ENCODE results near the gene IDUA. TPM values are rescaled to one million over a fixed set of nuclear protein-coding genes. Genes with fewer than 3 reads are reported as not detected.
"Not testable (repeated sequence)": the region's sequence is repeated elsewhere in the genome, so short reads cannot be mapped to it uniquely, and the experiment has no call there.

IDUA gene
- total RNA-seq, 2 donors from 2014 or later: 8.5 to 23.3 TPM

DNA sequence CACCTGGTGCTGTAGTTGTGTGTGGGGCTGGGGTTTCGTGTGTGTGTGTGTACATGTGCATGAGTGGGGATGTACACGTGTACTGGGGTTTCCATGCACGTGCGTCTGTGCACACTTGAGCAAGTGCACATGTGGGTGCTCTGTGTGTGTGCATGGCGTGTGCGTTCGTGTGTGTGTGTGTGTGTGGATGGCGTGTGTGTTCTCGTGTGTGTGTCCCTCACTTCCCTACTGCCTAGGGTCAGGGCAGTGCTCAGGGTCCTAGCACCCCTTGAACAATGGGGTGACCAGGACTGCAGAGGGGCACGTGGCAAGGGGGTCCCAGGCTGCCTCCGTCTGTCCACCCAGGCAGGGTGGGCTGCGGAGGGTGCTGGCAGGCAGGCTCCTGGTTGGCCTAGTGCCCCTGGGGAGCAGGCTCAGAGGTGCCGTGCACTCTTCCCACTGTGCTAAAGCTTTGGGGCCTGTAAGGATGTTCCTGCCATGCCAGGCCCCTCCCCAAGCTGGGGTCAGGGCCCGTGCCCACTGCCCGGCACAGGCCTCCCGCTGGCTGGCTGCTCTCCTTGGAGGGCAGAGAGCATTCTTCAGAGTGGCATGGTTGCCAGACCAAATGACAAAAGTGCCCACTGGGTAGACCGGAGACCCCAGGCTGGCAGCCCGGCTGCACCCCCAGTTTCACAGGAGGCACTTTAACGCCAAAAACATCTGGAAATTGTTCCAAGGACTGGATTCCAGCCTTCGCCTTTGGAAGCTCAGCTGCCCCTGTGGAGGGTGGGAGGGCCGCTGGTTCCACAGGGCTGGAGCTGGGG lies 53.7 kb downstream of the IDUA start:
- no peak for ATAC-seq
- no peaks in the 10 kb centered on the region for H3K9me3 Mint-ChIP-seq
- DNase-seq (ENCODE audit: low spot score in 2 of 2): no peak
- no peak overlapping the region for H3K27ac Mint-ChIP-seq
- no peaks in the 10 kb centered on the region for H3K36me3 Mint-ChIP-seq

DNA sequence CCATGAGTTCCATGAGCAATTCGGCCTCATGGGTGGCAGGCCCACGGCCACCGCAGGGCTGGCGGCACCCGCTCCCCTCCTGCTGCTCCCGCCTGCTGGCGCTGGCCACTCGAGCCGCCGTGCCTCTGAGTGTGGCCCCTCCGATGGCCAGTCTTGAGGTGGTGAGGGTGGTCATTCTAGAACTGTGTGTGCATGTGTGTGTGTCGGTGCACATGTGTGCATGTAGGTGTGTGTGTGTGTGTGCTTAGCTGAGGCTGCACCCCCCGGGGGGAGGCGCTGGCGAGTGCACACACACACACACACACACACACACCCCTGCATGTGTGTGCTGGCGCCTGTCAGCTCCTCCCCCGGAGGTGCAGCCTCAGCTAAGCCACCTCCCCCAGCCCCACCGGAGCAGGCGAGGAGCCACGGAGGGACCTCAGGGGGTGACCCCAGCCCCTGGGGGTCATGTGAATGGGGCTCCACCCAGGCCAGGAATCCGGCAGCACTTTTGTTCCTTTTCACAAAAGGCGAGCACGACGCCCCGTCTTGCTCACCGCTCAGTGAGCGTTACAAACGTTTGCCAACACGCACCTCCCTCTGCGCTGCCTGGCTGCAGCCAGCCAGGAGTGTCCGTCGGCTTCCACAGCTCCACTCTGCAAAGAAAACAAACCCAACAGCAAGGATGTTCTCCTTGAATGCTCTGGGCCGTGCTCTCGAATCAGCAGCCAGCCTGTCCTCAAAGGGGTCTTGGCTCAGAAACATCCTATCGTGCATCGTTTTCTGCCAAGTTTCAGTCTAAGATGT lies 54.5 kb downstream of the IDUA start:
- no peak for DNase-seq (ENCODE audit: low spot score in 2 of 2)
- no peak overlapping the region for H3K27ac Mint-ChIP-seq
- ATAC-seq: peak in 1 of 2 donors; percentile 12
- no peaks in the 10 kb centered on the region for H3K9me3 Mint-ChIP-seq
- H3K36me3 Mint-ChIP-seq: no peaks in the 10 kb centered on the region

DNA sequence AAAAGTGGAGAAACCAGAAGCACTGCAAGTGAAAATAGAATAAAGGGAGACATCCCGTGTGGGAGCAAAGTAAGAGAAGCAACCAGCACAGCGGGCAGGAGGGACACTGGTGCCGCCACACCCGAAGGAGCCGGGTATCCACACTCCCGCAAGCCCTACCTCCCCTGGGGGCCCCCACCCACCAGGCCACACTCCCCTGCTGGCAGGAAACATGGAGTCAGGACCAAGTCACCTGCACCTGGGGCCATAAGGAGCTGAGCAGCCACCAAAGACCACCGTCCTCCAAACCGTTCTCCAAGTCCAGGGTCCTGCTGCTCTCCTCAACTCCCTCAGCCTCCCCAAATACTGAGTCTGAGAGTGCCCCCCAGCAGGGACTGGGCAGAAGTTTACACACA lies 55.1 kb downstream of the IDUA start:
- H3K27ac Mint-ChIP-seq: no peak overlapping the region
- H3K36me3 Mint-ChIP-seq: peaks cover 0 to 4% of the 10 kb centered on the region in 2 donors
- DNase-seq (ENCODE audit: low spot score in 2 of 2) (no peak), ATAC-seq (no peak)
- no peaks in the 10 kb centered on the region for H3K9me3 Mint-ChIP-seq

- peaks cover 0 to 6% of the 10 kb centered on the region in 2 donors for H3K36me3 Mint-ChIP-seq
- DNase-seq (ENCODE audit: low spot score in 2 of 2) (no peak), ATAC-seq (no peak)
- H3K9me3 Mint-ChIP-seq: no peaks in the 10 kb centered on the region
- H3K27ac Mint-ChIP-seq: no peak overlapping the region
Observed at GRCh38 chr4:1042352-1043055, 55.7 kb downstream of the IDUA start.

- Mint-ChIP-seq H3K9me3 (no peaks in the 10 kb centered on the region), H3K27ac (no peak overlapping the region), H3K36me3 (peaks cover 0 to 6% of the 10 kb centered on the region in 2 donors)
- ATAC-seq (no peak), DNase-seq (ENCODE audit: low spot score in 2 of 2) (no peak)
Observed at GRCh38 chr4:1043162-1043561, 56.3 kb downstream of the IDUA start.

- Mint-ChIP-seq H3K36me3 (peaks cover 0 to 6% of the 10 kb centered on the region in 2 donors), H3K27ac (no peak overlapping the region), H3K9me3 (no peaks in the 10 kb centered on the region)
- DNase-seq (ENCODE audit: low spot score in 2 of 2) (no peak), ATAC-seq (peak; percentile 70 to 86)
Observed at GRCh38 chr4:1043651-1044468, 57.0 kb downstream of the IDUA start.

DNA sequence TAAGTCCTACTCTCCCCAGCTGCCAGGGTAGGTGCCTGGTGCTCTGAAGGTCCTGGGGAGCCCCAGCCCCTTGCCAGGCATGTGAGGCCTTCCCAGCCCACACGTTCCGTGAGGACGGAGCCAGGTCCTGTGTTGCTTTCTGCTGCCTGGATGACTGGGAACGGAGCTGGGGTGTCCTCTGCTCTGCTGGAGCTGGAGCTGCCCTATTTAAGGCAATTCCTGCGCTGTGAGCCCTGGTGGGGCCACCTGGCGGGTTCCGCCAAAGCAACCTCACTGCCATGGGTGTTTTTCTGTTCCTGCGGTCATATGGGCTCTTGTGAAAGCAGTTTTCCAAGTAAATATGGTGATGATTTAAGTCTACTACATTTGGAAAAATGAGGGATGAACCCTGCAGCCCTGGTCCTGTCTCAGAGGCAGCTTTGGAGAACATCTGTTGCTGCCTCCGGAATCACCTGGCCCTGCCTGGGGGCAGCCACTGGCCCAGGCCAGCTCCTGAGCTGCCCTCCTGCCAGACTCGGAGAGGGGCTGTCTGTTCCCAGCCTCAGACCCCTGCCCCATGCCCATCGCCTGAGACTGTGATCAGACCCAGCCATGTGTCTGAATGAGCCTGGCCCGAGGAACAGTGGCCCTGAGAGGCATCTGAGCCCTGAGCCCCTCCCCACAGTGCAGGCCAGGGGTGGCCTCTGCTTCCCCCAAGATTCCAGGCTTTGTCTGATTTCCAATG lies 57.8 kb downstream of the IDUA start:
- peaks cover 0 to 6% of the 10 kb centered on the region in 2 donors for H3K36me3 Mint-ChIP-seq
- DNase-seq (ENCODE audit: low spot score in 2 of 2) (no peak), ATAC-seq (no peak)
- H3K9me3 Mint-ChIP-seq: no peaks in the 10 kb centered on the region
- no peak overlapping the region for H3K27ac Mint-ChIP-seq

DNA sequence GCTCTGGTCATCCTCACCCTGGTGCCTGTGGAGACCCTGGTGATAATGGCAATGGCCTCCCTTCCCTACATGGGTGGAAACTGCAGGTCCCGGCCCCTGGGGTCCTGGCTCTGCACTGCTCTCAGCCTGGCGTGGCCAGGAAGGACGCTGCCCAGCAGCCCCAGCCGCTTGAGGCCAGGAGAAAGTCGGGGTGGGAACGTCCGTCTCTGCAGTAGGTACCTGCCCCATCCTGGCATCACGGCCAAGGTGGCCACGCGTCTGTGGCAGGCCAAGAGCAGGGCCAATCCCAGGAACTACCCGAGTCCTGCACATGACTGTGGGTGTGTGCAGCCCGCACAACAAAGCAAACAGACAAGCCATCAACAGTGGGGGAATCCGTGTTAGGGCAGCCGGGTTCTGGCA lies 58.4 kb downstream of the IDUA start:
- Mint-ChIP-seq H3K36me3 (peaks cover 0 to 6% of the 10 kb centered on the region in 2 donors), H3K9me3 (no peaks in the 10 kb centered on the region), H3K27ac (no peak overlapping the region)
- ATAC-seq: no peak
- DNase-seq (ENCODE audit: low spot score in 2 of 2): no peak

- no peak for ATAC-seq
- DNase-seq (ENCODE audit: low spot score in 2 of 2): no peak
- Mint-ChIP-seq H3K27ac (no peak overlapping the region), H3K36me3 (peaks cover 0 to 6% of the 10 kb centered on the region in 2 donors), H3K9me3 (no peaks in the 10 kb centered on the region)
Observed at GRCh38 chr4:1045595-1046201, 58.9 kb downstream of the IDUA start.

DNA sequence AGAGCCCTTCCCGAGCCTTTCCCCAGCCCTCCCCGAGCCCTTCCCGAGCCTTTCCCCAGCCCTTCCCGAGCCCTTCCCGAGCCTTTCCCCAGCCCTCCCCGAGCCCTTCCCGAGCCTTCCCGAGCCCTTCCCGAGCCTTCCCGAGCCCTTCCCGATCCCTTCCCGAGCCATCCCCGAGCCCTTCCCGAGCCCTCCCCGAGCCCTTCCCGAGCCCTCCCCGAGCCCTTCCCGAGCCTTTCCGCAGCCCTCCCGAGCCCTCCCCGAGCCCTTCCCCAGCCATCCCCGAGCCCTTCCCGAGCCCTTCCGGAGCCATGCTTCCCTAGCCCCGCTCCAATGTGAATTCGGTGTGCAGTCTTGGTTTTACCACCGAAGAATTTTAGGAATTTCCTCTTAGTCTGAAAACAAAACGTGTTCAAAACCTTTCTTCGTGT lies 59.8 kb downstream of the IDUA start:
- ATAC-seq; H3K9me3 Mint-ChIP-seq; DNase-seq (ENCODE audit: low spot score in 2 of 2); H3K27ac Mint-ChIP-seq; H3K36me3 Mint-ChIP-seq: not testable (repeated sequence)

GRCh38 chr4:1047106-1047975 lies 60.5 kb downstream of the IDUA start:
- Mint-ChIP-seq H3K9me3 (no peaks in the 10 kb centered on the region), H3K27ac (no peak overlapping the region), H3K36me3 (peaks cover 0 to 6% of the 10 kb centered on the region in 2 donors)
- no peak for ATAC-seq
- DNase-seq (ENCODE audit: low spot score in 2 of 2): peak in 1 of 2 donors; percentile 54

DNA sequence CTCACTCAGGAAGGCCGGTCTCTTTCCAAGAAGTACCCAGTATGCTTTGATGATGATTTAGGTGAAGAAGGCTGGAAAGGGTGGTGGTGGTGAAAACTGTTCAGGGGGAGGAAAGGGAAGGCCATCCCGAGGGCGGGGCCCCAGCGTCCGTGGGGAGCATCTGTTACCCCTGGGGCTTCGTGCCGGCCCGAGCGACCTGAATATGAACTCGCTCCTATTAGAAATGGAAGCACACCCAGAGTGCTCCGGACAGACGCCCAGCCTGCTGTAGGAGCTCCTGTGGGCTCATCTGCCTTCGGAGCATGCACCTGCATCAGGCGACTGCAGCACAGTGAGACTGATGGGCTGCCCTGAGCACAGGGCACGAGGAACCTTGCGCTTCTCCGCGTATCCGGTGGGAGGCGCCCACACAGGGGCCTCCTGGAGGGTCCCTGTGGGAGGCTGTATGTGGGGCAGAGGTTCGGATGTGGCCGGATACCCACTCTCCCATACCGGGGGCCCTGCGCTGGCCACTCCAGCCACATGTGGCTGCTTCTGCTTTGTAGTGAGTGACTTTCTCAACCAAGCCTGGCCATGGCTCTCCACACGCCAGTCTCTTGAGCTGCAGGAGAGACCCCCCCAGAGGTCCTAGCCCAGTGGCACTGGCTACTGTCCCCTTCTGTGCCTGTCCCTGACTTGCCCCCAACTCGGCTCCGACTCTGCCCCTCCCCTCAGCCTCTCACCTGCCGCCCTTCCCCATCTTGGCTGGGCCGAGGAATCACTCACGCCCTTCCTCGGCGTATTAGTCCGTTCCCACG lies 61.3 kb downstream of the IDUA start:
- Mint-ChIP-seq H3K36me3 (peaks cover 0 to 6% of the 10 kb centered on the region in 2 donors), H3K27ac (no peak overlapping the region), H3K9me3 (no peaks in the 10 kb centered on the region)
- peak in 1 of 2 donors; percentile 52 for DNase-seq (ENCODE audit: low spot score in 2 of 2)
- ATAC-seq: no peak

DNA sequence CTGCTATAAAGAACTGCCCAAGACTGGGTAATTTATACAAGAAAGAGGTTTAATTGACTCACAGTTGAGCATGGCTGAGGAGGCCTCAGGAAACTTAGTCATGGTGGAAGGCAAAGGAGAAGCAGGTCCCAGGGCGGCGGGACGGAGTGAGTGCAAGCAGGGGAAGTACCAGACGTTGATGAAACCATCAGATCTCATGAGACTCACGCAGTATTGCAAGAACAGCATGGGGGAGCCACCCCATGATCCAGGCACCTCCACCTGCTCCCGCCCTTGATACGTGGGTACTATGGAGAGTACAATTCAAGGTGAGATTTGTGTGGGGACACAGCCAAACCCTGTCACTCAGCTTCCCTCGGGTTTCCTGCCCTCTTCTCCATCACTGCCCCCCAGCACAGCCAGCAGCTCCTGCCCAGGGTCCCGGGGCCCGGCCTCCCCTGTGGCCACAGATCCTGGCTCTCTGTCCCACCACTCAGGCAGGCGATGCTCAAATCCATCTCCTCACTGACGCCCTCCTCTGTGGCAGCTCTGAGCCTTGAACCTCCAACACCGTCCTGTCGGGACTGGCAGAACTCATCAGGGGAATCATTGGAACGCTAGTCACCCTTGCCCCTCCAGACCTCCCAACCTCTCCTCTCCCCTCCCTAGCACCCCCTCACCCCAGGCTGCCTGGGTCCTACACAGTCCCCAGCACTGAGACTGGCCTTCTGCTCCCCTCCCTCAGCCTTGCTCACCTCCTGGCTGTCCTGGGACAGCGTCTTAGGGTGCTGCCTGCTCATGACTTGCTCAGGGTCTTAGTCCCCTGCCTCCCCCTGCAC lies 62.1 kb downstream of the IDUA start:
- no peaks in the 10 kb centered on the region for H3K9me3 Mint-ChIP-seq
- ATAC-seq (peak; percentile 53 to 91), DNase-seq (ENCODE audit: low spot score in 2 of 2) (no peak)
- H3K27ac Mint-ChIP-seq: no peak overlapping the region
- peaks cover 0 to 6% of the 10 kb centered on the region in 2 donors for H3K36me3 Mint-ChIP-seq
